Osteoblast (primary cell): ENCODE data around the gene TADA1. TPM values are rescaled to one million over a fixed set of nuclear protein-coding genes. Genes with fewer than 3 reads are reported as not detected.

Experiments used
- DNase-seq: peaks from one replicate; pipeline ENCODE4 v3.0.0; 2011; ENCODE audit warnings: low spot score, mixed read lengths; ENCODE audit not compliant: insufficient read length; ENCODE audit errors: missing footprints
- H2AFZ ChIP-seq: 2 replicates; pipeline ENCODE4 v1.6.0; 2011; ENCODE audit warnings: mild to moderate bottlenecking, low read length
- H3K27ac ChIP-seq: 2 replicates; pipeline ENCODE4 v1.5.1; 2011; ENCODE audit warnings: mild to moderate bottlenecking, low read depth, low read length, moderate library complexity
- H3K27me3 ChIP-seq: 2 replicates; pipeline ENCODE4 v1.6.0; 2012; ENCODE audit warnings: mild to moderate bottlenecking, control low read depth, inconsistent platforms, low read length, moderate library complexity; ENCODE audit not compliant: insufficient read depth
- H3K36me3 ChIP-seq: 2 replicates; pipeline ENCODE4 v1.5.1; 2011; ENCODE audit warnings: mild to moderate bottlenecking, low read length, control low read depth, moderate library complexity; ENCODE audit not compliant: insufficient read depth
- H3K4me1 ChIP-seq: 2 replicates; pipeline ENCODE4 v1.5.1; 2011; ENCODE audit warnings: mild to moderate bottlenecking, low read length, control low read depth, moderate library complexity; ENCODE audit not compliant: insufficient read depth
- H3K4me2 ChIP-seq: 2 replicates; pipeline ENCODE4 v1.6.0; 2011; ENCODE audit warnings: mild to moderate bottlenecking, low read length; ENCODE audit not compliant: insufficient read depth
- H3K4me3 ChIP-seq: fragments of 200-600 bp; sonication (generic); 3 replicates; pipeline ENCODE4 v1.5.1; 2012; ENCODE audit warnings: mild to moderate bottlenecking, low read length, inconsistent platforms; ENCODE audit not compliant: insufficient read depth
- H3K79me2 ChIP-seq: 2 replicates; pipeline ENCODE4 v1.6.0; 2012; ENCODE audit warnings: mild to moderate bottlenecking, low read length, control low read depth, inconsistent platforms; ENCODE audit not compliant: insufficient read depth
- H3K9me3 ChIP-seq: 2 replicates; pipeline ENCODE4 v1.5.1; 2011; ENCODE audit warnings: low read depth, low read length, control low read depth
- H4K20me1 ChIP-seq: 2 replicates; pipeline ENCODE4 v1.6.0; 2012; ENCODE audit warnings: mild to moderate bottlenecking, low read length, control low read depth; ENCODE audit not compliant: insufficient read depth
- total RNA-seq: library from RNA; depleted of rRNA; stranded (reverse); fragments of >200 nt; gene quantifications from 2 replicates; pipeline ENCODE4 v1.2.3, GENCODE V29; 2012
- TF ChIP-seq, protein P1 (sequence below): IDR thresholded peaks from 2 replicates; pipeline ENCODE4 v1.5.1; 2011; ENCODE audit warnings: mild to moderate bottlenecking, low read depth, low read length, moderate library complexity; ENCODE audit errors: extremely low read depth

The TADA1 gene
- total RNA-seq, 1 donor, result 11.6 TPM

- Histone ChIP-seq H3K9me3 (no peaks in the 10 kb centered on the region), H3K27me3 (peaks cover 62% of the 10 kb centered on the region), H3K79me2 (no peaks in the 10 kb centered on the region), H2AFZ (no peak overlapping the region), H4K20me1 (no peaks in the 10 kb centered on the region), H3K4me3 (no peak overlapping the region), H3K4me1 (no peaks in the 10 kb centered on the region), H3K36me3 (no peaks in the 10 kb centered on the region), H3K27ac (no peak overlapping the region), H3K4me2 (no peak overlapping the region)
- DNase-seq, result no peak
- TF ChIP-seq, protein P1, sequence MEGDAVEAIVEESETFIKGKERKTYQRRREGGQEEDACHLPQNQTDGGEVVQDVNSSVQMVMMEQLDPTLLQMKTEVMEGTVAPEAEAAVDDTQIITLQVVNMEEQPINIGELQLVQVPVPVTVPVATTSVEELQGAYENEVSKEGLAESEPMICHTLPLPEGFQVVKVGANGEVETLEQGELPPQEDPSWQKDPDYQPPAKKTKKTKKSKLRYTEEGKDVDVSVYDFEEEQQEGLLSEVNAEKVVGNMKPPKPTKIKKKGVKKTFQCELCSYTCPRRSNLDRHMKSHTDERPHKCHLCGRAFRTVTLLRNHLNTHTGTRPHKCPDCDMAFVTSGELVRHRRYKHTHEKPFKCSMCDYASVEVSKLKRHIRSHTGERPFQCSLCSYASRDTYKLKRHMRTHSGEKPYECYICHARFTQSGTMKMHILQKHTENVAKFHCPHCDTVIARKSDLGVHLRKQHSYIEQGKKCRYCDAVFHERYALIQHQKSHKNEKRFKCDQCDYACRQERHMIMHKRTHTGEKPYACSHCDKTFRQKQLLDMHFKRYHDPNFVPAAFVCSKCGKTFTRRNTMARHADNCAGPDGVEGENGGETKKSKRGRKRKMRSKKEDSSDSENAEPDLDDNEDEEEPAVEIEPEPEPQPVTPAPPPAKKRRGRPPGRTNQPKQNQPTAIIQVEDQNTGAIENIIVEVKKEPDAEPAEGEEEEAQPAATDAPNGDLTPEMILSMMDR, result no peak
Observed at GRCh38 chr1:166918956-166919316, 42.9 kb upstream of the TADA1 start.

DNA sequence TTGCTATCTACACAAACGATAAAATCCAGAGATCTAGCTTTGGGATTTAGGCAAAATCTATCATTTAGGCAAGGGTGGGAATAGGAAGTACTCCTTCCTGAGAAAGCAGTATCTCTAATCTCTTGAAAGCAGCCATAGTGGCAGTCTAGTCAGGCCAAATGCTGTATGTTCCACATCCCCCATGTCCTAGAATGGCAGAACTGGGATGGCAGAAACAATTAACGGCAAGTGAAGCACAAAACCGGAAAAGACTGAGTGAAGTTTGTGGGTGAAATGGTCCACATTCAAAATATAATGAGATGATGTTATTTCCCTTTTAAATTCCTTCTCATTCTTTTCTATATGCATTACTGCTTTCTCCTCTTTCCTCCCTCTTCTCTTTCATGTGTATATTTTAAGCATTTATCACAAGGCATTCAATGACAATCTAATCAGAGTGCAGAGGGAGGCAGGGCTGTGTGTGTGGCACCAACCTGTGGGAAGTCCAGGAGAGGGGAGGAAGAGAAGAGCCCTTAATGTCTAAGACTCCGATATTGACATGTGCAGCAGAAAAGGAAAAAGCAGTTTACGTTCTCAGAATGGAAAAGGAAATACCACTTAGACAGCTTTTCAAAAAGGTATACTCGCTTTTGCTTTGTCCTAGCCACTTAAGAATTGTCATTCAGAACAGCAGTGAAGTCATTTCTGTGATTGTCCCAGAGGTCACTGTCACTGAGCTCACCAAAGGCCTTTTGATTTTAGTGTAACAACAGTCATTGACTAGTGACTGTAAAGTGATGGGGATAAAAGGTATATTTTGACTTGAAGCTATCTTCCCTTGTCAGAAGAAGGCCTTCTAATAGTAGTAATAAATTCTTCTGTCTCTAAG lies 42.3 kb upstream of the TADA1 start:
- TF ChIP-seq, protein P1, result no peak
- Histone ChIP-seq H4K20me1 (no peaks in the 10 kb centered on the region), H3K27me3 (peaks cover 64% of the 10 kb centered on the region), H3K27ac (no peak overlapping the region), H3K4me2 (no peak overlapping the region), H3K4me3 (no peak overlapping the region), H3K9me3 (no peaks in the 10 kb centered on the region), H3K36me3 (no peaks in the 10 kb centered on the region), H2AFZ (no peak overlapping the region), H3K4me1 (no peaks in the 10 kb centered on the region), H3K79me2 (no peaks in the 10 kb centered on the region)
- DNase-seq, result peak; percentile 30

- DNase-seq, result peak; percentile 81
- H2AFZ ChIP-seq, result no peak overlapping the region
- H3K36me3 ChIP-seq, result no peaks in the 10 kb centered on the region
- H3K4me1 ChIP-seq, result no peaks in the 10 kb centered on the region
- H3K9me3 ChIP-seq, result no peaks in the 10 kb centered on the region
- H3K4me2 ChIP-seq, result no peak overlapping the region
- no peak overlapping the region for H3K4me3 ChIP-seq
- TF ChIP-seq, protein P1, result no peak
- no peaks in the 10 kb centered on the region for H4K20me1 ChIP-seq
- no peak overlapping the region for H3K27ac ChIP-seq
- H3K79me2 ChIP-seq, result no peaks in the 10 kb centered on the region
- H3K27me3 ChIP-seq, result peaks cover 46% of the 10 kb centered on the region
Observed at GRCh38 chr1:166915941-166916340, 39.9 kb upstream of the TADA1 start.

- TF ChIP-seq, protein P1, result no peak
- no peak overlapping the region for H2AFZ ChIP-seq
- H3K4me3 ChIP-seq, result no peak overlapping the region
- H3K27me3 ChIP-seq, result peaks cover 37% of the 10 kb centered on the region
- no peaks in the 10 kb centered on the region for H4K20me1 ChIP-seq
- no peaks in the 10 kb centered on the region for H3K9me3 ChIP-seq
- H3K4me1 ChIP-seq, result no peaks in the 10 kb centered on the region
- H3K4me2 ChIP-seq, result no peak overlapping the region
- H3K27ac ChIP-seq, result no peak overlapping the region
- no peaks in the 10 kb centered on the region for H3K79me2 ChIP-seq
- DNase-seq, result no peak
- H3K36me3 ChIP-seq, result no peaks in the 10 kb centered on the region
Observed at GRCh38 chr1:166915042-166915441, 39.0 kb upstream of the TADA1 start.
